HT-29 (cell line): ENCODE data around the gene AURKA. TPM values are rescaled to one million over a fixed set of nuclear protein-coding genes. Genes with fewer than 3 reads are reported as not detected.
A peak's percentile ranks its signal among the peaks of the same experiment; 100 is the strongest.
"Not testable (repeated sequence)": the region's sequence is repeated elsewhere in the genome, so short reads cannot be mapped to it uniquely, and the experiment has no call there.

ENCODE experiments used
- DNase-seq: peaks from one replicate; pipeline ENCODE4 v3.0.0-alpha.2; 2015; ENCODE audit warnings: low spot score
- total RNA-seq: library from RNA; depleted of rRNA; stranded (reverse); fragments of >200 nt; shearing (Covaris generic); gene quantifications from 2 replicates; pipeline ENCODE4 v1.2.3, GENCODE V29; 2014

The AURKA gene
- total RNA-seq, 1 experiment from 2014 or later: 75.4 TPM

DNA sequence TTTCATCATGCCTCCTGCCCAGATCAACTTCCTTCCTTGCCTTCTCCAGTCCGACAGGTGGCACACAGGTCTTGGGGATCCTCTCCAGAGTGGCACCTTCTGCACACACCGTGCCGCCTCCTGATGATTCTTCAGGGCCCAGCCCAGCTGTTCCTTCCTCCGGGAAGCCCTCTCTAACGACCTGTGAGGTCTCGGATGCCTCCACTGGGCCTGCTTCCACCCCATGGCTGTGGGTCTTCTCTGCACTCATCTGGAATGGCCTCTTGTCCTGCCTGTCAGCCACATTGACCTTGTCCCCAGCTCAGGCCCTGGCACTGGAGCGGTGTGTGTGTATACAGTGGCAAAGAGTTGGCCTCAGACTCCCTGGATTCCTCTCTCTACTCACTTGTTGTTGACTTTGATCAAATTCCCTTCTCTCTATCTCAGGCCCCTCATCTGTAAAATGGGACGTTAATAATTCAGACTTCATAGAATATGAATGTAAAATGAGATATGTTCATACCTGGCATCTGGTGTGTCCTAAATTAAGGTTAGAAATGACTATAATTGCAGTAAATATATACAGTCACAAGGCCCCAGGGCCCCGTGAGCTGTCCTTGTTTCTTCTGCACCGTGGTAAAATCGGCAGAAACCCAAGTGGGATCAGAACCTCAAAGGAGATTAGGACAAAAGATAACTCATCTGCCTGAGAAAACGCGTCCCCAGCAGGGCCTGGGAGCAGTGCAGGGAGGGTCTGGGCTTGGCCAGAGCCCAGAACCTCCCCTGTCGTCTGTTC lies 31.7 kb downstream of the AURKA start:
- DNase-seq: no peak

DNA sequence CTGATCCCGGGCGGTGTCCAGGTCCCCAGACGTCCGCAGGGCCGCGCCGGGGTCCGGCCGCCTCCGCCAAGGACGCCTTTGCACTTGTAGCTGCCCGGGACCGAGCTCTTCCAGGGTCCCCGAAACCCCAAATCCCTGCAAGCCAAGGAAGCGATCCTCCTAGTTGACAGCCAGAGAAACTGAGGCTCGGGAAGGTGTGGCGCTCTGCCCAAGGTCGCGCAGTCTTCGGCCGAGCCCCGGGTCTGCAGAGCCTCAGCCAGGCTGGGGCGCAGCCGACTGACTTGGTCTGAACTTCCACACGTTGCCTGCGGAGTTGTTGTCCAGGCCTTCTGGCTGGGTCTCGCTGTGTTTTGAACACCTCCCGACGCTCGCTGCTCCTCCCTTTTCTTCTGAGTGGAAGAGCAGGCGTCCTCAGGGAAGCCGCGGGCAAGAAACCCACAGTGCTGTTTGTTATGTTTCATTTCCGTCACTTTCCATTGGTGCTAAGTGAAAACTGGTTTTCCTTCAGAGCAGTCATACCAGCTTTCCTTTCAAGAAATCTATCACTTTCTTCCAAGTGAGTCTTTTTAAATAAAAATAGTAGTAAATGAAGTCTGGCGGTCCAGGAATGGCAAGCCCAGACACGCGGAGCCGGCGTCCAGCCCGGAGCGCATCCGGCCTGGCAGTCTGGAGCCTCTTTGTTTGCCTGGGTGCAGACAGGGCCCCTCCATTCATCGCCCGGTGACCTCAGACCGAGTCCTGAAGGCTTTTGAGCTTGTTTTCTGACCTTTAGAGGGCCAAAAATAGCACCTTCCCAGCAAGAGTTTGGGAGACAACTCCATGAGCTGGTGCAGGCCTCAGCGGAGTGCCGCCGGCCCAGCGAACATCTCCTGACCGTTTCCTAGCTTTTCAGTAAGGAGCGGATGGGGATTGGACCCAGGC lies 32.5 kb downstream of the AURKA start:
- peak; percentile 75 for DNase-seq

DNA sequence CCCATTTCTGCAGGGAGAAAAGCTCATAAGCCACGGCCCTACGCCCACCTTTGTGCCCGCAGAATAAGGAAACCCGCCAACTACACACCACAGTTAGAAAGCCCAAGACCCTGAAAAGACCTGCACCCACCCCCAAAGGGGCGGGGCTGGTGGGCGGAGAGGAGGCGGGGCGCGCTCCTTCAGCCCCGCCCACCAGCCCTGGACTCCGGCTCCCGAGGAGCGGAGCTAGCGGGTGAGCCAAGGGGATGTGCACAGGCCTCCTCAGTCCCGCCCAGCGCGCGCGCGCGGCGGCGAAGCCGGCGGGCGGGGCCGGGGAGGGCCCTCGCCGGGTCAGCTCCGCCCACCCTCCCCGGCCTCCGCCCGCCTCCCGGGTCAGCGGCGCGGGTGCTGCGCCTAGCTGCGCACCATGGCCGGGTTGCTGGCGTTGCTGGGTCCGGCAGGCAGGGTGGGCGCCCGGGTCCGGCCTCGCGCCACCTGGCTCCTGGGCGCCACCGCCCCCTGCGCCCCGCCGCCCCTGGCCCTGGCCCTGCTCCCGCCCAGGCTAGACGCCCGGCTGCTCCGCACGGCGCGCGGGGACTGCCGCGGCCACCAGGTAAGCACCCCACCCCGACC lies 33.3 kb downstream of the AURKA start, which contains the start of gene FAM210B:
TSS of gene FAM210B (plus strand) at position 375 of the 612 bp plus-strand sequence. CDS start at position 407, 32 bp downstream.
- DNase-seq: peak; percentile 94

DNA sequence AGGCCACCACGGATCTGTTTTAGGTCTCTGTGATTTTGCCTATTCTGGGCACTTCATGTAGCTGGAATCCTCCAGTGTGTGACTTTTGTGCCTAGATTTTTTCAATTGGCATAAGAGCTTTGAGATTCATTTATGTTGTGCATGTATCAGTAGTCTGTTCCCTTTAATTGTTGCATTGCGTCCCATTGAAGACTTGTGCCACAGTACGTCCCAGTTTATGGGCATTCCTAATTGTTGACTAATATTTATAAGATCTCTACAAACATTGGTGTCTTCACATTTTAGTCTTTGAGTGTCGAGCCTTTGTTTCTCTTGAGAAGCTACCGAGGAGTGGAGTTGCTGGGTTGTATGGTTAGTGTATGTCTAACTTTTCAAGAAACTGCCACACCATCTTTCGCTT lies 33.9 kb downstream of the AURKA start:
- peak; percentile 32 for DNase-seq

DNA sequence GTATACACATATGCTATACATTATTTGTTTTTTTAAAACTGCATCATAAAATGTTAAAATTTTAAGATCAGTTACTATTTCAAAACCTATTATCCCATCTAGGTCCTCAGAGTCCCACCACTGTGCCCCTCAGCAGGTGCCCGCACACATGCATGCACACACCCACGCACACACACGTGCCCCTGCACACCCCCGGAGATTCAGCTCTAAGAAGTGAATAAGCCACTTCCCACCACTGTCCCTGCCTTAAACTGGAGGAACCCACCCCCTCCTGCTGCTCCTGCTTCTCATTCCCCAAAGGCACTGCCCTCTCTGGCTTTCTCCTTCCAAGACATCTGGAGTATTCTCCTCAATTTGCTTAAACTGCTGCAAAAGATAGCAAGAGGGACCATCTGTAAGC lies 38.7 kb downstream of the AURKA start:
- no peak for DNase-seq

DNA sequence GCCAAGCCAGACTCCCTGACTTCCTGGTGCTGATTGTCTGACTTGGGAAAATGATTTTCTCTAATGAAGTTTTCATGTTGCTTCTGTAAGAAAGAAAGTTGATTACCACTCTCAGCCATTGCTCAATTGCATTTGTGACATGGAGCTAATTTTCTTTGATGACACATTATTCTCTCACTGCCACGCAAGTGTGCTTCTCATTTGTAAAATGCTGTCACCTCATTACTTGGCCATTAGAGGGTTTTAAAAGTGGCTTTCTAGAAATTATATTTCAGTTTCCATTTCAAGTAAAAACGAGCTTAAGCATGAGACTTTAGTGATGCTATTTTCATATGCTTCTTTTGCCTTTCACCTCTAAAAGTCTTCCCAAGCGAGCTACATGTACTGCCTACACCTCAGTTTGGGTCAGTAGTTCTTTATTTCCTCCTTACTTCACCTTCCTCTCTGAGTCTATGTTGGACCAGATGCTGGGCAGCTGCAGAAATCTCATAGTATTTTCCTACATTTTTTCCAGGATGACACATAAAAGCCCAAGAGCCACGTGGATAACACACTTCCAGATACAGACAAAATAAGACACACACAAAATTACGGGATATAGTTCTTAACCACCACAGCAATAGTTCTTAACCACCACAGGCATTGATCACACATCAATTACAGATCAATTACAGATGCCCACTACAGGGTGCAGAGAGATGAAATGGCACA lies 39.5 kb downstream of the AURKA start:
- no peak for DNase-seq

DNA sequence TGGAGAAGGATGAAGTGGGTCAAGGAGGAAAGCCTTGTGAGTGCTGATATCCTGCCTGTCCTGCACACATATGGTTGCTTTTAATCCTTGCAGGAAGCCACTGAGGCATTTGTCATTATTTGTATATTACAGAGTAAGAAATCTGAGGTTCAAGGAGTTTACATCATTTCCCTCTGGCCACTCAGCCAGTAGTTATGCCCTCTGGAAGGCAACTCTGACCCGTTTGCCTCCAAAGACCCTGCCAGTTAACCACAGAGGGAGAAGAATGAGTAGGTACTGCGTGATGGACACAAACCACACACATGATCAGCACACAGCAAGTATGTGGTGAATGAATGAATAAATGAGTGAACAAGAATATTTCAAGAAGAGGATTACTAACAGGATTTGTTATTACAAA lies 41.2 kb downstream of the AURKA start:
- DNase-seq: no peak

DNA sequence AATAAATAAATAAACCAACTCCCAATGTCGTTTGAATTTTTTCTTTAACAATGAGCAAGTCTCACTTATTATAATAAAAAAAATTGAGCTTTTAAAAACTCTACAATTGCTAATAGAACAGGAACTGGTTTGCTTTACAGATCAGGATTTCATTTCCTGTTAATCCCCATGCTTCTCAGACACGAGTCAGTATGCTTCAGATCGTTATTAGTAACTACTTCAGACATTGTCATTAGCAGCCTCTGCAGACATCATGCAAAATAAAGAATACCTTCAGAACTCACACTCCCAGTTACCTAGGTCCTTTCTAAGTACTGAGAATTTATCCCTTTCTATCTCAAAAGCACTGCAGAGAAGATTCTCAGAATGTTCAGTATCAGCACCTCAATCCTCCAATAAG lies 43.3 kb downstream of the AURKA start:
- no peak for DNase-seq

DNA sequence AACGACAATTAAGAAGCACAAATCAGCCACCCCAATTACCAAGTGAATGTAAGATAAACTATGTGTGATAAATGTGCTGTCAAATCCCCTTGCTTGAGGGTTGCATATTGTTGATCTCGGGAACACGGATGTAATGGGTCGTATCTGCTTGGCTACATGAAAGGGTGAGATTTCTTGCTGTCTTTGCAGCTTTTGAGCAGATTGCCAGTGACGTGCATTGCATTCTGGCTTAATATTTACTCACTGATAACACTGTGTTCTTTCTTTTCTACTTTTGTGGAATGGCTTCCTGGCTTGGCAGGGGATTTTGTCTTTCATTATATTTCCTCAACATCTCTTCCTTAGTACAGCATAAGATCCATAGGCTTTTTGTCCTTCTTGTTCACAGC lies 43.7 kb downstream of the AURKA start:
- DNase-seq: no peak

DNA sequence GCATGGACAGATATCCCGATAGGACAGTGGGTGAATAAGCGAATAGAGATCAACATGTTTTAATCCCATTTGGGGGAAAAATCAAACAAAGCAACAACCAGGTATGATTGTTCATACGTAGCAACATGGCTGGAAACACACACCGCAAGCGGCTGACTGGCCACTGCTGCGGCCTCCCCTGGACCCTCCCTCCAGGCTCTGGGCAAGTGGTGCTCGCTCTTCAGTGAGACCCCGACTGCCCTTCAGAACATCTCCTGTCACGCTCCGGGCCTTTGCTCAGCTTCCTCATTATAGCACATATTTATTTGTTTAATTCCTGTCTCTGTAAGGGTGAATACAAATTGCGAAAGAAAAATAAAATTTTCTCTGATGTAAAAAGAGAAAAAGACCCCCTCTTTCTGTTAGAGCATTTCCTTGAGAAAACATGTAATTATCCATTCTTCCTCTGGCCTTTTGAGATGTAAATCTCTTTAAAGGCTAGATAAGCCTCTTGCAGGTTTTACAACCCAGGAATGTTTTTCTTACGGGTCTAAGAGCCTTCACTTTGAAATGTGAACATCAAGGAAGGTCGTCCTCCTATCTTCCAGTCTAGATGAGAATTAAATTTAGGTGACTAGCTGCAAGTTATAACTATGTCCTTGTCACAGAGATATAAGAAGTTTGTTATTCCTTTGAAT lies 44.2 kb downstream of the AURKA start:
- DNase-seq: no peak

DNA sequence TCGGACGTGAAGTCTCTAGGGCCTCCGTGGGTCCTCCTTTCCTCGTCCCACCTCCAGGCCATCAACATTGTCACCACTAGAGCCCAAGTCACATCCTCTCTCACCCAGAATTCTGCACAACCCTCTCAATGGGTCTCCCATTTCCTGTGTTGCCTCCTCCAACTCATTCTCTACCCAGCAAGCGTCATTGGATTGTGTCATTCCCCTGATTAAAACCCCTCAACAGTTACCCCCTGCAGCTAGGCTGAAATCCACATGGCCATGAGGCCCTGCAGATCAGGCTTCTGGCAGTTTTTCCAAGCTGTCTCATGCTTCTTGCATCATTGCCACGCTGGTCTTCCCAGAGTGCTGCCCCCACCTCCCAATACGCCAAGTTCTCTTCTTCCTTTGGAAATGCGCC lies 46.1 kb downstream of the AURKA start:
- no peak for DNase-seq

DNA sequence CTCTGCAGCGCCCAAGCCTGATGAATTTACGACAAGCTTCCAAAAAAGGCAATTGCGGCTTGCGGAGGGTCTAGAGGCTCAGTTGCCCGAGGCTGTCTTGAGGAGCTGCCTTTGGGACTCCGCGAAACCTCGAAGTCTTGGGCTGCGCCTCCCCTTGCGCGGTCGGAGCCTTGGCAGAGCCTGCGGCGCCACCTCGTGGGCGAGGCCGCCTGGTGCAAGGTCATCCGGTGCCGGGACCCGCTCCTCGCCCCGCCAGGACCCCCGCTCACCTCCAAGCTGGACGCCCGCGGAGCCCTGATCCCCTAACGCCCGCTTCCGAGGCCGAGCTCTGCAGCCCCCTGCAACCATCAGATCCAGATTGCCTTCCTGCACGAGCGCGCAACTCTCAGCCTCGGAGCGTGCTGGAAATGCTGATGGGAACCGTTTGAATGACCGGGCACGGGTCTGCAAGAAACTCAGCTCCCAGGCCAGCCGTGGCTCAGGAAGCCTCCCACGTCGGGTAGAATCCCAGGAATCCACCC lies 48.1 kb downstream of the AURKA start:
- no peak for DNase-seq

DNA sequence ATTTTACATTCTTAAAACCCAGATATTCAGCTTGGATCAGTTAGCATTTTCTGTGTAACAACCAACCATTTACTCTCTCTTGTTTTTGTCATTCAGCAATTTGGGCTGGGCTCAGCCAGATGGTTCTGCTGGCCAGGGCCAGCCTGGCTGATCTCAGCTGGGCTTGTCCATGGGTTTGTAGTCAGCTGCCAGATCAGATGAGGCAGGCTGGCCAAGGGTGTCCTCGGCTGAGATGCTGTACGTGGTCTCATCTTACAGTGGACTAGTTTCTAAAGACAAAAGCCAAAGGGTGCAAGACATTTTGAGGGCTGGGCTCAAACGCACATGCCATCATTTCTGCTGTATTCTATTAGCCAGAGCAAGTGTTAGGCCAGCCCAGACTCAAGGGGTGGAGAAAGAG lies 49.2 kb downstream of the AURKA start:
- no peak for DNase-seq

DNA sequence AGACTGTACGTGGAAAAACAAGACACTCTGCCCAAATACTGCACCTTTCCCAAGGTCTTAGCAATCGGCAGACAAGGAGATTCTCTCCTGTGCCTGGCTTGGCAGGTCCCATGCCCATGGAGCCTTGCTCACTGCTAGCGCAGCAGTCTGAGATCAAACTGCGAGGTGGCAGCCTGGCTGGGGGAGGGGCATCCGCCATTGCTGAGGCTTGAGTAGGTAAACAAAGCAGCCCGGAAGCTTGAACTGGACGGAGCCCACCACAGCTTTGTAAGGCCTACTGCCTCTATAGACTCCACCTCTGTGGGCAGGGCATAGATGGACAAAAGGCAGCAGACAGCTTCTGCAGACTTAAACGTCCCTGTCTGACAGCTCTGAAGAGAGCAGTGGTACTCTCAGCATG lies 55.3 kb downstream of the AURKA start:
- not testable (repeated sequence) for DNase-seq

DNA sequence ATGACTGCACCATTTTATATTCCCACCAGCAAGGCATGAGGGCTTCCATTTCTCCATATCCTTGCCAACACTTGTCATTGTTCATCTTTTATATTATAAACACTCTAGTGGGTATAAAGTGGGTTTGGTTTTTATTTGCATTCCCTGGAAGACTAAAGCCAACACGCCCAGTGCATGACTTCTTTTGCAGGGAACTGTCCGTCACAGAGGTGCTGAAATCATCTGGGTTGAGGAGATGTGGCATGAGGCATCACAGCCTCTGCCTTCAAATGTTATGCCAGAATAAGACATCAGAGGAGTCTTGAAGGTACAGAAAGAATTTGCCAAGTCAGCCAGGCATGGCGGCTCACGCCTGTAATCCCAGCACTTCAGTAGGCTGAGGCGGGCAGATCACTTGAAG lies 63.2 kb downstream of the AURKA start:
- DNase-seq: peak; percentile 54

DNA sequence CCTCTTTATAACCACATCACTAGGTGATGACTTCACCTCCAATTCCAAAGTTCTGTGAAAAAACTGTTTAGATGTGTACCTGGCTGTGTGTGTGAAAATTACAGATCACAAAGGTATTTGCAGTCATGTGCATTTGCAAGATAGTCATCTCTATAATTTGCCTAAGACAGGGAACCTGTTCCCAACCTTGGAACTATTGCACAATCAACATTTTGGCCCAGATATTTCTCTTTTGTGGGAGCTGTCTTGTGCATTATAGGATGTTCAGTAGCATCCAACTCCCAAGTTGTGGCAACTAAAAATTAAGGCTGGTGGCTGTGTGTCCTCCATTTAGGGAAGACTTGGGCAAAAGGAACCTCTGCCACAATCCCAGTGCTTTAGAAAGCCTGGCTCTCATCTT lies 67.2 kb downstream of the AURKA start:
- DNase-seq: no peak

DNA sequence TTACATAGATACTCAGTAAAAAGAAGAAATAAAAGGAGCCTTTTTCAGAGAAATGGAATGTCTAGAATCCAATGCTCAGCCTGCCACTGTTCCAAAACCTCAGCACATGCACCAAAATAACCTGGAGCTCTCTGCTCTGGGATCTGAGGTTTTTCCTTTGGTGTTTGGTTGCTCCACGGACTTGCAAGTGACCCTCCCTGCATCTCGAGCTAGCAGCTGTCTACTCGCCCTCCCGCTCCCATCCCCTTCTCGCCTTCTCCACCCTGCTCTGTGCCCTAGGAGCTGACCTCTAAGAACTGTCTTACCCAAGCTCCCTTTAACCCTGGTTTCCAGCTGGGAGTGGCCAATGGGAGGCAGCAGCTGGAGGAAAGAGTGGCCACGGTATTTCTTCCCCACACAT lies 68.4 kb downstream of the AURKA start:
- no peak for DNase-seq

DNA sequence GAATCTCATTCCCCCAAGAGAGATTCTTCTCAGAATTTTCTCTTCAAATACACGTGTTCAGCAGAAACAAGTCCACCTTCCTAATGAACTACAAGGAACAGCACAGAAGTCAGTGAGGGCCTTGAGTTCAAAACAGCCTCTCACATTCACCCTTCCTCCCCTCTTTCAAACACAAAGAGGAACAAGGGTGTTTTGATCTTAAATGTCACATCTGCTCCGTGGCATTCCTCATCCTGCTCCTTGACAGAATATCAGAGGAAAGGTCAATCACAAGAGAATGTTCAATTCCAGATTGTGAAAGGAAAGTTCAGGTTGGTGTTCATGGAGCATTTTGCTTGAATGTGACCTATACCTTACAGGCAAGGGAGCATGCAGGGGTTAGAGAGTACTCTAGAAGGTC lies 68.8 kb downstream of the AURKA start:
- no peak for DNase-seq

DNA sequence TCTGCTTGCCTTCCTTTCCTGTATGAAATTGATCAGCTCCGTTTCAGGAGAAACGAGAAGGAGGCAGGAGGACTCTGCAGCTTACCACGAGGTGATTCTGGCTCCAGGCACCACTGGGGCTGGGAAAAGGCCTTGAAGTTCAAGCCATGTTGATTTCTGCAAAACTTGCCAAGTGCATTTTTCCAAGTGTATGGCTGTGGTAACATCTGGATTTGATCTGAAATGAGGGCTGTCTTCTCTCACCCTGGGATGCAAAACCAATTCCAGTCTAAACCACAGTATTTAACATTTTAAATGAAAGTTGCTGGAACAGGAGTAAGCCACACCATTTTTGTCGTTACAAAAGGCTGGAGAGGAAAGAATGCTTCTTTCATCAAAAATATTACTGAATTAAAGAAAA lies 69.3 kb downstream of the AURKA start:
- DNase-seq: no peak
